COLO829 (cell line): ENCODE measurements around the gene ANKH.
A peak's percentile ranks its signal among the peaks of the same experiment; 100 is the strongest.

Experiments used
- DNase-seq: peaks from one replicate; pipeline ENCODE4 v3.0.0; 2012; ENCODE audit warnings: low spot score

Gene ANKH

DNA sequence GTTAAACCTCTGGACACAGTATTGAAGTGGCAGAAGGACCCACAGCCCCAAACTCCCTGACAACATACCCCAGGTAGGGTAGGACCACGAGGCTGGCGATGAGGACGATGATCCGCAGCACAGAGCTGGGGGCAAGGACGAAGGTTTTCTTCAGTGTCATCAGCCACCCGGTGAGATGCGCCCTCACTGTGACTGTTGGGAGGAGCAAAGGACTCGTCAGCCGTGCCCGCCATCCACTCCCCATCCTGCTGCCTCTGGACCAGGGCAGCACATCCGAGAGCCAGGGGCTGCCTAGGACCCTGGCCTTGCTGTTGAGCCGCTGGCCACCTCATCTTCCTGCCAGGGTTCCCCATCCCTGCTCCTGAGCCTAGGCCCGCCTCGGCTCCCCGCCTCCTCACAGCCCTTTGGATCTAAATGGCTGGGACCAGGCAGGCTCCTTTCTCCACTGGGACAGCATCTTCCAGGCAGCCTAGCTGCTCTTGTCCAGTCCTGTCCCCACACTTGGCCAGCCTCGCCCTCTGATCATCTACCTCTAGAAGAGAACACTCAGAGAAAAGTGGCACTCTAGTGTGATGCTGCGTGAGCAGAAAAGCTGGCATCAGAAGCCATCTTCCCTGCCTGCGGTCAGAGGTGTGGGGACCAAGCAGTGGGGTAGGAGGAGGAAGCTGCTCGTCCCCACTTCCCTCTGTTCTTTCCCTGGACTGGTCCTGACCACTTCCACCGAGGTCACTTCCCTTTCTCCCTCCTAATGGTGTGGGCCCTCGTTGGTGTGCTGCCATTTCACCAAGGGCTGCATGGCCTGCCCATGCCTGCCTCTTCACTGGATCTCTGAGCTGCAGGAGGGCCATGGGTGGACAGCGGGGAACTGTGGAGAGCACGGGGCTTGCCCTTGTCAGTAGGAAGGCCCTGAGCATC, 157.8 kb downstream of the ANKH start:
- DNase-seq, result no peak

DNA sequence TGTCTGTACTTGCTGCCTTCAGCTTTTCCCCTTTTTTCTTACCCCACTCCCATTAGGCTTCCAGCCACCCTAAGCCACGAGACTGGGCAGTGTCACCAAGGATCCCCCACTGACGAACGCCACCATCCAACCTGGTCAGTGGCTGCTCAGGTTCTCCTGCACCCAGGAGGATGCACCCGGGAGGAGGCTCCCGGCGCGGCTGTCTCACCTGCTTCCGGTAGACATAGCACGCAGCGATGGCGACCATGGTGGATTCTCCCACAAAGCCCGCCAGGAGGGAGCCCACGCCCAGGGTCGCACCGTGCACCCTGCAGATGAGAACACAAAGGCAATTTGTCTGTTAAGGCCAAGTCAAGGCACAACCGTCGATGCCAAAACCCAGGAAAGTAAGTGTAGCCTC, 158.9 kb downstream of the ANKH start:
- no peak for DNase-seq

DNA sequence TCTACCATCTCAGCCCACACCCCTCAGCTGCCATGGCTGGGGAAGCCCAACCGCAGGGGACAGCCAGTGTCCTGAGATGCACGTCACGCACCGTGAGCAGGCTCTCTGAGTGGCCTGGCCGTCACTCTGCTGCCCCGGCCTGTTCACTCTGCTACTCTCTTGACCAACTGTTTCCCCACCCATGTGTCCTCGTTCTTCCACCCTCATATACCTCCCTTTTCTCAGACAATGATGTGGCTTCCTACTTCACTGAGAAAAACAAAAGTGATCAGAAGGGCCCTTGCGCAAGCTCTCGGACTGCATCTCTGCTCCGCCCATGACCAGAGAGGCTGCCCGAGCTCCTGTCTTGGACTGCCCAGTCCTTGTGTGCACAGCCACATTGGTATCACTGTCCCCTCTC, 159.4 kb downstream of the ANKH start:
- no peak for DNase-seq

DNA sequence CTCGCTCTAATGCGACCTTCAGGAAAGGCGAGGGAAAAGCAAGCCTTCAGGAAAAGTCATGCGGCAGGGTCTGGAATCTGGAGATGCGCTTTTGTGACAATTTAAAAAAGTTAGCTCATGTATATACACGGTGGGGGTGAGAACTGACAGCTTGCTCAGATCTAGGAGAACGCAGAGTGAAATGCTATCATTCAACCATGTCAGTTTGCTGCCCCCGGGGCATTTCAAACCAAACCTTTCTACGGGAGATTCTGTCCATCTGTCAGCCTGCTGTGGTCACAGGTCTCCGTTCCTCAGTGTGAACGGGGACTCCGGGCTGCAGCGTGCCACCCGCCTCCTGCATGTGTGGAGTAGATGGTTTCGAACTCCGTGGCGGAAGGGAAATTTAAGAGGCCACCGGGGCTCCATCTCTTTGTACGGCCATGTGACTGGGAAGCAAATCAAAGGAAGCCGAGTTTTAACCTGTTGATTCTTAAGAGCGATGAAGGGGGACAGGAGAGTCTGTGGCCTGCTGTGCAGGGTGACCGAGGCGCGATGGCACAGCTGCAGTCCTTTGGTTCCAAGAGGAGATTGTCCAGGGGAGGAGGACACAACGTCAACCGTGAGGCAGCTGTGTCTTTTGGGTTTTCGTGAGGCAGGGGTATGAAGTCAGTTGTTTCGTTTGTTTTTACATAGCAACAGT, 161.1 kb downstream of the ANKH start:
- no peak for DNase-seq

DNA sequence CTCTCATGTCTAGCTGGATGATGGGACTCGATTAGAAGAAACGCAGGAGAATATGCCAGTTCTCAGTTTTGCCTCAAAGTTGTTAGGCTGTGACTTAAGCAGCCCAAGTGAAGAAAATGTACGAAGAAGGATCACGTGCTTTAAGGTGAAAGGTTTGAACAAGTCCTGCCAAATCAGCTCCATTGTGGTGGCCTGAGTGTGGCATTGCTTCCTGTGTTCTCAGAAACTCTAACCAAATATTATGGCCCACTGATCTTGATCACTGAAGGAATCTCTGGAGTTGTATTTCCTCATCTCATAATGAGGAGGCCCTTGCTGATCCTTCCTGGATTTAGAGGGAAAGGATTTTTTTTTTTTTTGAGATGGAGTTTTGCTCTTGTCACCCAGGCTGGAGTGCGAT, 163.0 kb downstream of the ANKH start:
- no peak for DNase-seq

DNA sequence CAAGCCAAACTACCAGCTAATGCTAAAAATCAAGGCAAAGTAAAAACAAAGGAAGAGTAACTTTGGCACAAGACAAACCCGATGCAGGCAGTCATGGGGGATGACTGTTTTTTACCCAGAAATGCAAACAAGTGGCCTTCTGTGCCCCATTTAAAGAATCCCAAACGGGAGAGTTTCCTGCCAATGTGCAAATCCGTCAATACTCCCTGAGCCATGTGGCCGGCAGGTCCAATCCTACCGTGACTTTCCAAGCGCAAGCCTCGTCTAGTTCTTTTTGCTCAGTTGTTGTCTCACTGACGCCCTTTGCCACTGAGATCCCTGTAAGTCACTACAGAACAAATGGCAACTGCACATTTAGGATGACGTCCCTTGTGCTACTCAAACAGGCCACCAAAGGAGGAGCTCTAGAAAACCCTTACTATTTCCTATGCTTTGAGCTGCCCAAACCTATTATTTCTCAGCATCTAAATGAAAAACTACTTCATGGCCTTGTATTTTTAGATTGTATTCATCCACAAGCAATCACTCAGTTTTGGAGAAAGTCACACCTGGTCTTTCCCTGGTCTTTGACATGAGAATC, 163.7 kb downstream of the ANKH start:
- DNase-seq, result no peak

DNA sequence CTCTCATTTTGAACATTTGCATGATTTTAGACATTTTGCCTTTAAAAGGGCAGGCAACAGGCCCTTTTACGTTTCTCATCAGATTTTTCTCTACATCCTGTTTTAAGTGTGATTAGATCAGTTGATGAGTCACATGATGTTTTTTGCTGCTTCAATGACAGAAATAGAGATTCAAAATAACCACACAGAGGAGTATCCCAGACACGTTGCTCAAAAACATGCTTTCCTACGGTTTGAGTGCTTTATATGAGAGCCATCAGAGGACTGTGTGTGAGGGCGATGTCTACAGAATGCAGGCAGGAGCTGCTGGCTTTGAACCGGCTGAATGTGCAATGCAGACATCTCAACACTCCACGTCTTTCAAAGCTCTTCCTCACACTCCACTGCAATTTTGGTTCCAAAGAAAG, 165.0 kb downstream of the ANKH start:
- DNase-seq, result peak; percentile 32

DNA sequence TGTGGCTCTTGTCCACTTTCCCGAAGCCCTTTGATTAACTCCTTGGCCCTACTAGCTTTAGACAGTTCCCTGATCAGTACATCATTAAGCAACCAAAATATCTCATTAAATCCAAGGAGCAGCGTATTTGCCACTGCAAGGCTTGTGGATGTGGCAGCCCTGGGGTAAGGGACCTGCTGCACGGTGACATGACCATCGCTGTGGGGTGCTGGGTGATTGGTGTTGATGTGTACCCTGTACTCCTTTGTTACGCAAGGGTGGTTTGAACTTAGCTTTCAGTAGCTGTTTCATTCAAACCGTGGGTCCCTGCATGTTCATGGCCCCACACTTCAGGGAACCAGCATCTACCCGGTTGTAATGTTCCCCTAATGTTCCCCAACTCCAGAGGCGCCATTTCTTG, 166.0 kb downstream of the ANKH start:
- DNase-seq, result no peak

DNA sequence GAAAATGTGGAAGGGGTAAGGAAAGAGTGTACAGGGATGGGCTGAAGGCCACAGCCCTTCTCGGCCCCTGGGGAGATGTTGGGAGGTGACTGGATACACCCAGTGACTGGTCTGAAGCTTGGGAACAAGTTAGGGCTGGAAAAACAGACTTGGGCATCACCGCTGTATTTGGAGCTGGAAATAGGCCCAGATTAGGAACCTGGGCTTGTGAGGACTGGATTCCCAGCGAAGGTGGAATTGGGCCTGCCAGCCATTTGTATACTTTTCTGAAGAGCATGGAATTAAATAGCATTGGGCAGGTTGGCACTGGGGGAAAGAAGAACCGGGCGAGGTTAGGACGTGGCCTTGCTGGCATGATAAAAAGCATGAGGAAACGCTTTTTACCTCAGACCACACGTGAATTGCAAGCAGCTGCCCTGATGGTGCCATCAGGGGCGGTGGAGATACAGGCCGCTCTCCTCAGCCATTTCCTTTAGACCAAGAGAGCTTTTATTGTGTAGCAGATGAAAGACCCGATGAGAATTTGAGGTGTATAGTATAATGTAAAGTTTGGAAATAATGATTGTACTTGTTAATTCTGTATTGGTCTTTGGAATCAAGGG, 169.2 kb downstream of the ANKH start:
- DNase-seq, result no peak

DNA sequence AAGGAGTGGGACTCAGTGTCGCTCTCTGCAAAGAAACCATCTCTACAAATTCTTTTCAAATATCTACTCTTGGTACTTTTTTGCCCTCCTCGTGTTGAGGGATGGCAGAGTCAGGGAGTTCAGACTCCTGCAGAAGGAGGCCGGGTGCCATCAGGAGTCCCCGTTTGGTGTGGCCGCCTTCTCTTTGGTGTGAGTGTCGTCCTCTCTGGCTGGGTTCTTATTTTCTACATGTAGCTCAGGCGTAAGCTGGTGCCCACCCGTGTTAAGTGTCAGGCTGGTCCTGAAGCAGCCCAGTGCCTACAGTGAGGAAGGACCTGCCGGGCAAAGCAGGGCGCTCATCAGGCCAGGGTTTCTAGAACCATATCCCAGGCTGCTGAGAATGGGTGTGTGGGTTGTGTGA, 170.0 kb downstream of the ANKH start:
- DNase-seq, result no peak

DNA sequence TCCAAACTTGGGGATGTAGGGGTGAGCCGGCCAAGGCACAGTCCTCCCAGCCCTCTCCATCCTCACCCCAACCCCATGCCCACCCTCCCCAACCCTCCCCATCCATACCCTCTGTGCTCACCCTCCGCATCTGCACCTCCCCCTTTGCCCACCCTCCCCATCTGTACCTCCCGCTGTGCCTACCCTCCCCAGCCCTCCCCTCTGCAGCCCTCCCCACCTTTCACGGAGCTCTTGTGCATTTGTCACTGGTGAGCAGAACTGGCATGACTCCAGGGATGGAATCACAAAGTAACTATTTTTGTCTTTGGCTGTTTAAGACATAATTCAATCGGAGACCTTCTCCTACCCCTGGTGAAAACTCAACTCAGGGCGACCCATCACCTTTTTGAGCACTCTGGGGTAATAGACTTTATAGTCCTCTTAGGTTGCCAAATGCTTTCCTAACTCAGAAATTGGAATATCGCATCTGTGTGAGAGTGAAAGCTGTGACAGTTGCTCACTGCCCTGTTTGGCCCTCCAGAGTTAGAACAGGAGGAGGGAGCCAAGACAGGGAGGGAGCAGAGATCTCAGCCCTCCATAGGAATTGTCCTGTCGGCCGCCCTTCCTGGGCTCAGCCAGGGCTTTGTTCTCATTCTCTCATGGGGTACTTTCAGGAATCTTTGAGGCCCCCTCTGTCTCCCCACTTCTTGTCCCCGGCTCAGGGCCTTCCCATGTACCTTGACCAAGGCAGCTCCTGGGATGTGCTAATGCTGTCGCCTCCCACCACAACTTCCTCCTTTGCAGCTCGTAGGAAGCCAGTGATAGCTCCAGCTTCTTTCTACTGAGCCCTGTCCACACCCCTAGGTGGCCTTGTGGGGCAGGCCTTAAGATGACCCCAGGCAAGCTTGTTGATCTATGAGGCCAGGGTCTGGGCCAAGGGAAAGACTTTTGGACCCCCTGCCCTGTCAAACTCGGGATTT, 170.8 kb downstream of the ANKH start:
- no peak for DNase-seq

DNA sequence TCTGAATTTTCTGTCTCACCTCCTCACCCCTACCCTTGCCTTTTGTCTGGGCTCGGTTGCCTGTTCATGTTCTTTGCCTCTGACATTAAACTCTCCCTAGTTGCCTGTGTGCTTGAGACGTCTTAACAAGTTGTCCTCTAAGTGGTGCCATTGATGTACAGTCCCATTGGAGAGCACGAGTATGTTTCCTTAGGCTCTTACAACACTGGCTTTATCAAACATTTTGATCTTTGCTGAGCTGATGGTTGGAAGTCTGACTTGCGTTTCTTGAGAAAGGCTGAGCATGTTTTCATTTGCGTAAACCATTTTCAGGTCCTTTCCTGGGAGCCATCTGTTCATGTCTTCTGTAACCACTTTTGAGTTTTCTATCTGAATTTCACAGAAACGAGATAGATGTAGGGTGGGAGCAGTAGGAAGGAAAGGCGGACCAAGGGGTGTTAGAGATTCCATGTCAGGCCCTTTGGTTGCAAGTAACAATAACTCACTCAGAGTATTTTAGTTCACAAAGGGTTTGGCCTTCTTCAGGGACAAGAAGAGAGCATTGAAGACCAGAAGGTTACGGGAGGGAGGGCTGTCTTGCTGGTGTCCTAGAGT, 171.7 kb downstream of the ANKH start:
- DNase-seq, result no peak

DNA sequence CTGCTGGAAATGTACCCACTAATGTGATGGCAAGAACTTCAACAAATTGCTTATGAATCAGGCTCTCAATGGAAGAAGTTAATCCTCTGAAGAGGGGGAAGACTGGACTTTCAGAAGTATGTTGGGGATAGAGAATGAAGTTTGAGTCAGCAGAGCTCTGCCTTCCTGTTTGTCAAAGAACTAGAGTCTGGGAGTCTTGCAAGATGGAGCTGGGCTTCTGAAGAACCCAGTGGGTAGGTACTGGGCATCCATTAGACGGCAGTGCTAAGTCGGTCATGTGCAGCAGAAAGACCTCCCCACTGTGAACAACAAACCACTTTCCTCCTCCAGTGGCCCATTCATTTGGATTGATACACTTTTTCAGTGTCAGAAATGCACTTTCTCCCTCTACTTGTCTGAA, 172.4 kb downstream of the ANKH start:
- no peak for DNase-seq

DNA sequence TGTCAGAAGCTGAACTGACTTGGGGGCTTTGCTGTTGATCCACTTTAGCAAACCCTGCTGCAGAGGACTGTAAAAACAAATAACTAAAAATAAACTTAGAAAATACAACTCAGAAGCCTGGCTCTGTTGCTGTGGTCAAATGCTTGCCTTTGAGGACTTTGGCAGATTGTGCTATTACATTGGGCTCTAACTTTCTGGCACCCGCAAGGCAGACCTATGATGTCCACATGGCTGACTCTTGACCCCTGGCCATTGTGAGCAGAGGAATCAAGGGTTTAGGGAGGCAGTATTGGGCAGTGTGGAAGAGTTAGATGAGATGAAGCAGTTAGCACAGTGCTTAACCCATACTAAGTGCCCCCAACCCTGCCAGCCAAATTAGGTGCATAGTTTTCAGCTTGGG, 173.1 kb downstream of the ANKH start:
- no peak for DNase-seq

DNA sequence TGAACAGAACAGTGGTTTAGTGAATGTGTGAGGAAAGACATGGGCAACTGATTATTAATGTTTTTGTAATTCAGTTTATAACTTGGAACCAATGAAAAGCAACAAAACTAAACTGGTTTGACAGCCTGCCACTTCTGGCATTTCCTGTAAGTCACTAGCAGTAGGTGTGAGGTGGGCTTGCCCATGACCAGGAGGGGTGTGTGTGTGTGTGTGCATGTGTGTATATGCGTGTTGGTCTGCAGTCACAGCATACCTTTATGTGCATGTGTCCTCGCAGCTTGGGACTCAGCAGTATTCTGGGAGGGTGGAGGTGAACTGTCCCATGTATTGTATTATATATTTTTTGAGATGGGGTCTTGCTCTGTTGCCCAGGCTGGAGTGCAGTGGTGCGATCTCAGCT, 174.7 kb downstream of the ANKH start:
- DNase-seq, result no peak

DNA sequence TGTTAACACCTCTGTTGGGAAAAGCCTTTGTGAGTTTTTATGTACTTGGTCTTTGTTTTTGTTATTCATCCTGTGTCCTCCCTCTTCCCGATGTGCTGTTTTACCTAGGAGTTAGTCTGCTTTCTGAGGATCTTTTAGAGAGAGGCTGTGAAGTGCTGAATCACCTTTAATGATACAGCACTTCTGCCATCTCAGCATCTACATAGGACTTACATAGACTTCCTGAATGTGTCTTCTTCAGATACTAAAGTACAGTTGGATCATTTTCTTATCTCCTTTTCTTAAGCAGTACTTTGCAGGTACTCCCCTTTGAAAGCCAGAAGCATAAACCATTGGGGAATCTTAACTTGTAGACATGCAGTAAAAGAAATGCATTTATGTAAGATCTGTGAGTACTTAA, 175.5 kb downstream of the ANKH start:
- DNase-seq, result no peak

DNA sequence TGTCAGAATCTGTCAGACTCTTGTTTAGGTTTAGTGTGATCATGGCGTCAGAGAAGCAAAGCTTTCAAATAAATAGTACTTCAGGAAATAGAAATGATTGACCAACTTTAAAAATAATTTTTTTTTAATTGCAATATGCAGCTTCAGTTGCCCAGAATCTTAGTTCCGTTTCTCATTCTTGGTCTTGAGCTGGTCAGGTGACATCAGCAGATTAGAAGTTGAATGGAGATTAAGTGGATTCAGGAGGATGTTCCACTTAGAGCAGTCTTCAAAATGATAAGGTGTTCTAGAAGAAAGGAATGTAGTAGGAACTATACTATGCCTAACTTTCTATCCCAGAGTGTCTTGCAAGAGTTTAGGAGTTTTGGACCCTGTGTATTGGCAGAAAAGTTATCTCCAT, 176.4 kb downstream of the ANKH start:
- DNase-seq, result no peak

DNA sequence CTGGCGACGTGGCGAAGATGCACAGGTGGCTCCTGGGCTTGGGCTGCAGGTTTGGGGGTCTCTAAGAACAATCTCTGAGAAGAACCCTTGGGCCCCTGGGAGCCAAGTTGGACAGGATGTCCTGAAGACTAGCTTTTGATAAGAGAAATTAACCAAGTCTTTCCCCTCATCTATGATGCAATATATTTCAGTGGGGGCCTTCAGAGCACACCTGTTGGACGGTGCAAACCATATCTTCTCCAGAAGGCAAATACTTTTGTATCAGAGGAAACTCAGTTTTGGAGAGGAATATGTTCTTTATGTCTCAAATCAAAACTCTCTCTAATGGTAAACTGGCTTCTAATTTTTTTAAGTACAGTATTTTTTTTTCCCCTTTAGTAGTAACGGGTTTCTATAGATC, 178.5 kb downstream of the ANKH start:
- DNase-seq, result no peak

DNA sequence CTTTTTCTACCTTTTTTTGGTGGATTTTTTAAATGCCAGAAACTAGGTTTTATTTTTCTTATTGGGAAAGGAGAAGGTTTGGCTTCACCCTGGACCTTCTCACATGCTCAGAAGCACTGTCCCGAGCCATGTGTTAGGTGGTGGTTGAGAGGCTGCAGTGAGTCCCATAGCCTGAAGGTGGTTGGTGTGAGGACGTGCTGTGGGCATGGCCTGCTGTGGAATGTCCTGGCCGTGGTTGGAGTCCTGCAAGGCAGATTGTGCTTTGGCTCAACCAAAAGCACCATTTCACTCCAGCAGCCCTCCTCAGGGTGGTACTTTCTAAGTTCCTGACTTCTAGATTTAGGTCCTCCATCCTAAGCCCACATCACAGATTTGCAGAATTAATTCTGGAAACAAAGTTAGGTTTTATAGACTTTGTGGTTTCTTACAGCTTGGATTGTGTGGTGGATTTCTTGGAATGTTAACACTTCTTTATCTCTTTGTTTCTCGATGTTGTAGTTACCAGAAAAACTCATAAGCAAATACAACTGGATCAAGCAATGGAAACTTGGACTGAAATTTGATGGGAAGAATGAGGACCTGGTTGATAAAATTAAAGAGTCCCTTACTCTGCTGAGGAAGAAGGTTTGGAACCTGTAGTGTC, 184.4 kb downstream of the ANKH start:
- no peak for DNase-seq

DNA sequence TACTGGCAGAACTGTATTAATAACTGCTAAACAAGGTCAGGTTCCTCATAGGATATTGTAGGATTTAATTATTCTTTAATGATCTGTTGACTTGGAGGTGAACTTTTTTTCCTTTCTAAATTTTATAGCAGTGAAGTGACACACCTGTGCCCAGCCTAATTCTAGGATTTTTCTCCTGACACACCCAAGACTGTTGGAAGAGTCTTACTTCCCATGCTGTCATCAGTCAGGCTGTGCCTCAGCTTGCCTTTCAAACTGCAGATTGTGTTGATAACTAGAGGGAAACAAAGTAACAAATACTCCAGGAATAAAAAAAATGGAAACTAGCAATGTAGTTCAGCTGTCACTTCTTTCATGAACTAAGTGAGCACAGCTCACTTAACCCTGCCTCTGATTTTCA, 185.1 kb downstream of the ANKH start:
- DNase-seq, result no peak

DNA sequence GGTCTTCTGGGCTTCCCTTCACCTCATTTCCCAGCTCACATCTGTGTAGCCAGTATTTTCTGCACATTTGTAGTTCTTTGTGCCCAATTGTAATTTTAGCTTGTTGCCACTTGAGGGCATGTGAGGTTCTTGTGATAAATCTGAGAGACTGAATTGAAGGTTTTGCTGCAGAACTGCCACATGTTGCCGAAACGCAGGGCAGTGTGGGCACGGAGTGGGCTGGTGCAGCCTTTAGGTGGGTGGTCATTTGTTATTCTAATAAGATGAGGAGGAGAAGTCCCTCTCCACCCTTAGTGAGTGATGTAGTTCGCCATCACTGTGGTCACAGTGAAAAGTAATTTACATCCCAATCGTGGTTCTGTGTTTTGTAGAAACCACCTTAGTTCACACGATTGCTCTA, 185.8 kb downstream of the ANKH start:
- DNase-seq, result peak; percentile 69
